ENCODE data around the gene FSD1L. TPM values are rescaled to one million over a fixed set of nuclear protein-coding genes. Genes with fewer than 3 reads are reported as not detected.

Gene FSD1L
- total RNA-seq, 1 donor: 1.7 TPM

GRCh38 chr9:105447386-105447813, 434 bp upstream of the FSD1L start:
- no peaks in the 10 kb centered on the region for H3K27me3 ChIP-seq (ENCODE audit: insufficient read depth, low read length)
- H3K4me1 ChIP-seq (ENCODE audit: insufficient read depth, low read length): peaks cover 10% of the 10 kb centered on the region
- peak overlapping the region; percentile 61 for H3K4me3 ChIP-seq (ENCODE audit: low read length)
- no peaks in the 10 kb centered on the region for H3K9me3 ChIP-seq (ENCODE audit: low read depth, low read length)

GRCh38 chr9:105449081-105449480, 1.2 kb downstream of the FSD1L start:
- Histone ChIP-seq H3K27me3 (ENCODE audit: insufficient read depth, low read length) (no peaks in the 10 kb centered on the region), H3K4me3 (ENCODE audit: low read length) (no peak overlapping the region), H3K9me3 (ENCODE audit: low read depth, low read length) (no peaks in the 10 kb centered on the region), H3K4me1 (ENCODE audit: insufficient read depth, low read length) (peaks cover 10% of the 10 kb centered on the region)

- H3K27me3 ChIP-seq (ENCODE audit: insufficient read depth, low read length): no peaks in the 10 kb centered on the region
- H3K4me3 ChIP-seq (ENCODE audit: low read length): no peak overlapping the region
- peaks cover 10% of the 10 kb centered on the region for H3K4me1 ChIP-seq (ENCODE audit: insufficient read depth, low read length)
- no peaks in the 10 kb centered on the region for H3K9me3 ChIP-seq (ENCODE audit: low read depth, low read length)
These were observed 4.4 kb downstream of the FSD1L start for GRCh38 chr9:105452185-105452584.

- H3K9me3 ChIP-seq (ENCODE audit: low read depth, low read length): no peaks in the 10 kb centered on the region
- H3K4me1 ChIP-seq (ENCODE audit: insufficient read depth, low read length): no peaks in the 10 kb centered on the region
- H3K27me3 ChIP-seq (ENCODE audit: insufficient read depth, low read length): no peaks in the 10 kb centered on the region
- no peak overlapping the region for H3K4me3 ChIP-seq (ENCODE audit: low read length)
These were observed 8.1 kb downstream of the FSD1L start for GRCh38 chr9:105455836-105456475.

- no peaks in the 10 kb centered on the region for H3K4me1 ChIP-seq (ENCODE audit: insufficient read depth, low read length)
- no peaks in the 10 kb centered on the region for H3K9me3 ChIP-seq (ENCODE audit: low read depth, low read length)
- H3K27me3 ChIP-seq (ENCODE audit: insufficient read depth, low read length): no peaks in the 10 kb centered on the region
- H3K4me3 ChIP-seq (ENCODE audit: low read length): no peak overlapping the region
These were observed 9.9 kb downstream of the FSD1L start for GRCh38 chr9:105457560-105458294.

- no peak overlapping the region for H3K4me3 ChIP-seq (ENCODE audit: low read length)
- no peaks in the 10 kb centered on the region for H3K9me3 ChIP-seq (ENCODE audit: low read depth, low read length)
- H3K4me1 ChIP-seq (ENCODE audit: insufficient read depth, low read length): no peaks in the 10 kb centered on the region
- H3K27me3 ChIP-seq (ENCODE audit: insufficient read depth, low read length): no peaks in the 10 kb centered on the region
These were observed 10.6 kb downstream of the FSD1L start for GRCh38 chr9:105458404-105458803.

- no peak overlapping the region for H3K4me3 ChIP-seq (ENCODE audit: low read length)
- no peaks in the 10 kb centered on the region for H3K9me3 ChIP-seq (ENCODE audit: low read depth, low read length)
- no peaks in the 10 kb centered on the region for H3K27me3 ChIP-seq (ENCODE audit: insufficient read depth, low read length)
- H3K4me1 ChIP-seq (ENCODE audit: insufficient read depth, low read length): no peaks in the 10 kb centered on the region
These were observed 11.5 kb downstream of the FSD1L start for GRCh38 chr9:105459336-105459735.

- H3K9me3 ChIP-seq (ENCODE audit: low read depth, low read length): no peaks in the 10 kb centered on the region
- H3K4me1 ChIP-seq (ENCODE audit: insufficient read depth, low read length): no peaks in the 10 kb centered on the region
- no peak overlapping the region for H3K4me3 ChIP-seq (ENCODE audit: low read length)
- no peaks in the 10 kb centered on the region for H3K27me3 ChIP-seq (ENCODE audit: insufficient read depth, low read length)
These were observed 19.1 kb downstream of the FSD1L start for GRCh38 chr9:105466898-105467455.

GRCh38 chr9:105468875-105469274, 21.0 kb downstream of the FSD1L start:
- Histone ChIP-seq H3K27me3 (ENCODE audit: insufficient read depth, low read length) (no peaks in the 10 kb centered on the region), H3K4me1 (ENCODE audit: insufficient read depth, low read length) (no peaks in the 10 kb centered on the region), H3K9me3 (ENCODE audit: low read depth, low read length) (no peaks in the 10 kb centered on the region), H3K4me3 (ENCODE audit: low read length) (no peak overlapping the region)

GRCh38 chr9:105473221-105473620, 25.4 kb downstream of the FSD1L start:
- no peaks in the 10 kb centered on the region for H3K4me1 ChIP-seq (ENCODE audit: insufficient read depth, low read length)
- H3K27me3 ChIP-seq (ENCODE audit: insufficient read depth, low read length): no peaks in the 10 kb centered on the region
- no peak overlapping the region for H3K4me3 ChIP-seq (ENCODE audit: low read length)
- H3K9me3 ChIP-seq (ENCODE audit: low read depth, low read length): no peaks in the 10 kb centered on the region

GRCh38 chr9:105475302-105475701, 27.5 kb downstream of the FSD1L start:
- H3K4me1 ChIP-seq (ENCODE audit: insufficient read depth, low read length): no peaks in the 10 kb centered on the region
- H3K9me3 ChIP-seq (ENCODE audit: low read depth, low read length): no peaks in the 10 kb centered on the region

GRCh38 chr9:105479846-105480245, 32.0 kb downstream of the FSD1L start:
- no peaks in the 10 kb centered on the region for H3K9me3 ChIP-seq (ENCODE audit: low read depth, low read length)
- no peaks in the 10 kb centered on the region for H3K4me1 ChIP-seq (ENCODE audit: insufficient read depth, low read length)
- H3K27me3 ChIP-seq (ENCODE audit: insufficient read depth, low read length): no peaks in the 10 kb centered on the region
- no peak overlapping the region for H3K4me3 ChIP-seq (ENCODE audit: low read length)

More at GRCh38 chr9:105475302-105475701, 27.5 kb downstream of the FSD1L start:
- no peak overlapping the region for H3K4me3 ChIP-seq (ENCODE audit: low read length)
- no peaks in the 10 kb centered on the region for H3K27me3 ChIP-seq (ENCODE audit: insufficient read depth, low read length)

GRCh38 chr9:105483618-105484017, 35.8 kb downstream of the FSD1L start:
- H3K9me3 ChIP-seq (ENCODE audit: low read depth, low read length): no peaks in the 10 kb centered on the region
- H3K4me3 ChIP-seq (ENCODE audit: low read length): no peak overlapping the region
- H3K27me3 ChIP-seq (ENCODE audit: insufficient read depth, low read length): no peaks in the 10 kb centered on the region
- no peaks in the 10 kb centered on the region for H3K4me1 ChIP-seq (ENCODE audit: insufficient read depth, low read length)

- no peak overlapping the region for H3K4me3 ChIP-seq (ENCODE audit: low read length)
- H3K9me3 ChIP-seq (ENCODE audit: low read depth, low read length): no peaks in the 10 kb centered on the region
These were observed 36.4 kb downstream of the FSD1L start for GRCh38 chr9:105484226-105484625.

GRCh38 chr9:105485131-105485530, 37.3 kb downstream of the FSD1L start:
- Histone ChIP-seq H3K9me3 (ENCODE audit: low read depth, low read length) (no peaks in the 10 kb centered on the region), H3K4me1 (ENCODE audit: insufficient read depth, low read length) (no peaks in the 10 kb centered on the region), H3K4me3 (ENCODE audit: low read length) (no peak overlapping the region), H3K27me3 (ENCODE audit: insufficient read depth, low read length) (no peaks in the 10 kb centered on the region)

More at GRCh38 chr9:105484226-105484625, 36.4 kb downstream of the FSD1L start:
- Histone ChIP-seq H3K4me1 (ENCODE audit: insufficient read depth, low read length) (no peaks in the 10 kb centered on the region), H3K27me3 (ENCODE audit: insufficient read depth, low read length) (no peaks in the 10 kb centered on the region)
